ENCODE data around the gene C1QL4. TPM values are rescaled to one million over a fixed set of nuclear protein-coding genes. Genes with fewer than 3 reads are reported as not detected.

Gene C1QL4
- total and polyA plus RNA-seq, 2 donors (not counting 1 experiment from before 2014, with no cell fraction given) = not detected

DNA sequence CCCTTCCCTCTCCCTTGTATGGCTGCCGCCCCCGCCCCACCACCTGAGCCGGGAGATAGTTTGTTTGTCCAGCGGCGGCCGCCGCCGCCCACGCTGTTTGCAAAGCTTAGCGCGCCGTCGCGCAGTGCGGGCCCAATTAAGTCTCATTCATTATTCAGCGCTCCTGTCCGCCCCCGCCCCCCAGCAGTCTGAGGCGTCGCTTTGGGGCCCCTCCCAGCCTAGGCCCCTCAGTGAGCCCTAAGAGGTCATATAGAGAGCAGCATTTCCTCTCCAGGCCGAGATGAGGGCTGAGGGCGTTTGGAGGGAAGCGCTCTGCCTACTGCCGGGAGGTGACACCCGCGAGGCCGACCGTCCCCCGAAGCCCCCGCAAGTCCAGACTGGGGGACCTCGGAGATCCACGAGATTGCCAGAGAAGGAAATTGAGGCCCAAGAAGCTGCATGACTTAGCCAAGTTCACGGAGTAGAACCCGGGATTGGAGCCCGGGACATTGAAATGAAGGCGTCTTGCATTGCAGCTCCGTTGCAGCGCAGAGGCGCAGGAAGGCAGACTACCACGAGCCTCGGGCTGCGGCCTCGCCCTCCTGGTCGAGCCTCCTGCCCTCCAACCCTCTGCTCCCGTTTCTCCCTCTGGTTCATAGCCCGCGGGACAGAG, 9.8 kb upstream of the C1QL4 start, which contains the start of gene DNAJC22:
DNAJC22 (plus strand) TSS at position 230 of the 652 bp plus-strand sequence. CDS start 1,985 bp downstream, outside the sequence.
- Histone ChIP-seq H3K4me1 (ENCODE audit: control insufficient read depth in 2 of 2, insufficient read depth in 2 of 2, low read length in 2 of 2) (peaks cover 64 to 67% of the 10 kb centered on the region in 2 donors), H4K20me1 (ENCODE audit: control insufficient read depth, insufficient read depth, low read length, poor library complexity, severe bottlenecking) (peaks cover 24% of the 10 kb centered on the region), H3K27ac (ENCODE audit: low read length in 2 of 2) (no peak within 1 kb of the TSS), H3K79me2 (ENCODE audit: control insufficient read depth, insufficient read depth, low read length) (no peaks in the 10 kb centered on the region), H3K27me3 (replicated peaks in 1 of 4; ENCODE audit: control extremely low read depth in 1 of 4, control insufficient read depth in 3 of 4, insufficient read depth in 4 of 4, low read length in 3 of 4) (peaks cover 0 to 87% (median 63%) of the 10 kb centered on the region in 4 experiments), H3K4me2 (replicated peaks; ENCODE audit: low read depth, low read length, poor library complexity, severe bottlenecking) (peak within 1 kb of the TSS; percentile 80), H3K9ac (ENCODE audit: low read length) (peak within 1 kb of the TSS; percentile 39), H3K36me3 (replicated peaks in 1 of 2; ENCODE audit: control extremely low read depth in 1 of 2, control insufficient read depth in 1 of 2, extremely low read depth in 1 of 2, insufficient read depth in 2 of 2, low read length in 1 of 2) (no peaks in the 10 kb centered on the region), H2AFZ (ENCODE audit: insufficient read depth, low read depth, low read length, poor library complexity, severe bottlenecking) (peak within 1 kb of the TSS; percentile 53), H3K9me3 (ENCODE audit: control extremely low read depth in 1 of 3, control insufficient read depth in 2 of 3, insufficient read depth in 1 of 3, low read length in 2 of 3) (peaks cover 0 to 33% (median 0%) of the 10 kb centered on the region in 3 donors), H3K4me3 (ENCODE audit: control extremely low read depth in 1 of 5, extremely low read depth in 1 of 5, insufficient read depth in 1 of 5, low read depth in 2 of 5, low read length in 4 of 5) (peak within 1 kb of the TSS; percentile 11 to 61 (median 39))
- TF ChIP-seq EZH2 (IDR thresholded peaks at IDR 0.05; ENCODE audit: borderline replicate concordance, insufficient read depth, low read depth, low read length, poor library complexity, severe bottlenecking) (peak; percentile 92), CTCF (IDR thresholded peaks at IDR 0.05) (no peak)
- Mint-ChIP-seq H3K4me1 (peaks cover 57% of the 10 kb centered on the region), H3K27ac (peak within 1 kb of the TSS; percentile 27), H3K9me3 (ENCODE audit: insufficient read depth) (no peaks in the 10 kb centered on the region), H3K27me3 (peaks cover 49% of the 10 kb centered on the region), H3K4me3 (peak within 1 kb of the TSS; percentile 90)
- 1% methylated on average over 46 of the region's 47 CpGs for WGBS (ENCODE audit: insufficient coverage)
- DNase-seq (peak; percentile 68), ATAC-seq (ENCODE audit: low read depth) (no peak)
- CTCF ChIA-PET = interaction anchor here (0.6 to 22.4 kb wide), 17 partner anchors 11 to 283 kb away, joined by 3 to 729 read pairs (median 7); partner anchors contain the start of genes C1QL4, KCNH3, PRPH and SPATS2
- intact Hi-C loops (cut with micrococcal nuclease) = loop anchor here (1.0 to 10.0 kb wide), 5 partner anchors 9 to 498 kb away; partner anchors contain the start of genes BCDIN3D, C1QL4 and DHH
- POLR2A ChIA-PET = interaction anchor here (0.6 to 2.0 kb wide), 3 partner anchors 20 to 276 kb away, joined by 5 to 9 read pairs (median 8); partner anchors contain the start of genes SPATS2 and TROAP
